ENCODE measurements around the gene MEIOC. TPM values are rescaled to one million over a fixed set of nuclear protein-coding genes. Genes with fewer than 3 reads are reported as not detected.
"Not testable (repeated sequence)": the region's sequence is repeated elsewhere in the genome, so short reads cannot be mapped to it uniquely, and the experiment has no call there.

The MEIOC gene
- total RNA-seq, 1 donor from 2014 or later: 0.86 TPM

- DNase-seq (ENCODE audit: low spot score, unreplicated experiment): no peak
- H3K27ac Mint-ChIP-seq: peak overlapping the region; percentile 90
- H3K27me3 Mint-ChIP-seq: no peaks in the 10 kb centered on the region
- H3K9me3 Mint-ChIP-seq (ENCODE audit: low read depth): no peaks in the 10 kb centered on the region
- peaks cover 34% of the 10 kb centered on the region for H3K4me1 Mint-ChIP-seq (ENCODE audit: low read depth)
- H3K4me3 Mint-ChIP-seq (ENCODE audit: low read depth): no peak overlapping the region
- no peaks in the 10 kb centered on the region for H3K36me3 Mint-ChIP-seq (ENCODE audit: insufficient read depth)
- no peak for TF ChIP-seq CTCF (IDR thresholded peaks at IDR 0.05; ENCODE audit: unreplicated experiment)
Observed at GRCh38 chr17:44610871-44611270, 45.4 kb upstream of the MEIOC start.

- Mint-ChIP-seq H3K9me3 (ENCODE audit: low read depth) (no peaks in the 10 kb centered on the region), H3K4me3 (ENCODE audit: low read depth) (no peak overlapping the region), H3K36me3 (ENCODE audit: insufficient read depth) (no peaks in the 10 kb centered on the region), H3K4me1 (ENCODE audit: low read depth) (peaks cover 18% of the 10 kb centered on the region), H3K27ac (peak overlapping the region; percentile 1), H3K27me3 (no peaks in the 10 kb centered on the region)
- TF ChIP-seq CTCF (IDR thresholded peaks at IDR 0.05; ENCODE audit: unreplicated experiment): no peak
- DNase-seq (ENCODE audit: low spot score, unreplicated experiment): no peak
Observed at GRCh38 chr17:44614862-44615261, 41.4 kb upstream of the MEIOC start.

GRCh38 chr17:44618652-44619051, 37.6 kb upstream of the MEIOC start:
- not testable (repeated sequence) for H3K4me3 Mint-ChIP-seq (ENCODE audit: low read depth); H3K27ac Mint-ChIP-seq; H3K4me1 Mint-ChIP-seq (ENCODE audit: low read depth); DNase-seq (ENCODE audit: low spot score, unreplicated experiment); H3K9me3 Mint-ChIP-seq (ENCODE audit: low read depth); H3K27me3 Mint-ChIP-seq; H3K36me3 Mint-ChIP-seq (ENCODE audit: insufficient read depth)

- H3K9me3 Mint-ChIP-seq (ENCODE audit: low read depth): no peaks in the 10 kb centered on the region
- no peak overlapping the region for H3K27ac Mint-ChIP-seq
- H3K4me1 Mint-ChIP-seq (ENCODE audit: low read depth): peaks cover 7% of the 10 kb centered on the region
- H3K4me3 Mint-ChIP-seq (ENCODE audit: low read depth): no peak overlapping the region
- no peak for TF ChIP-seq CTCF (IDR thresholded peaks at IDR 0.05; ENCODE audit: unreplicated experiment)
- no peaks in the 10 kb centered on the region for H3K36me3 Mint-ChIP-seq (ENCODE audit: insufficient read depth)
- peaks cover 3% of the 10 kb centered on the region for H3K27me3 Mint-ChIP-seq
- DNase-seq (ENCODE audit: low spot score, unreplicated experiment): no peak
Observed at GRCh38 chr17:44623070-44623725, 33.1 kb upstream of the MEIOC start.

GRCh38 chr17:44627513-44628242, 28.6 kb upstream of the MEIOC start:
- no peak for TF ChIP-seq CTCF (IDR thresholded peaks at IDR 0.05; ENCODE audit: unreplicated experiment)
- H3K27ac Mint-ChIP-seq: peak overlapping the region; percentile 86
- H3K4me3 Mint-ChIP-seq (ENCODE audit: low read depth): no peak overlapping the region
- peaks cover 3% of the 10 kb centered on the region for H3K27me3 Mint-ChIP-seq
- no peak for DNase-seq (ENCODE audit: low spot score, unreplicated experiment)
- peaks cover 12% of the 10 kb centered on the region for H3K4me1 Mint-ChIP-seq (ENCODE audit: low read depth)
- H3K36me3 Mint-ChIP-seq (ENCODE audit: insufficient read depth): no peaks in the 10 kb centered on the region
- H3K9me3 Mint-ChIP-seq (ENCODE audit: low read depth): no peaks in the 10 kb centered on the region
